GM12892 (cell line): ENCODE results near the gene RPTOR.

Experiments used
- DNase-seq: peaks from one replicate; pipeline ENCODE4 v3.0.0; 2011; ENCODE audit not compliant: insufficient read length
- FAIRE-seq: peaks from 2 replicates; lab custom pipeline; 2011; peaks lifted over from hg19 to GRCh38; lab: Jason Lieb, UNC
- POLR2A ChIP-seq: IDR thresholded peaks from 2 replicates; pipeline ENCODE4 v1.6.1; 2011; ENCODE audit warnings: low read depth, low read length, control low read depth
- POLR2AphosphoS5 ChIP-seq: IDR thresholded peaks from 2 replicates; pipeline ENCODE4 v1.6.1; 2011; ENCODE audit warnings: low read depth, low read length, control low read depth
- TAF1 ChIP-seq: IDR thresholded peaks from 2 replicates; pipeline ENCODE4 v1.6.1; 2011; ENCODE audit warnings: low read depth, mild to moderate bottlenecking, control low read depth, low read length, borderline replicate concordance

Gene RPTOR

GRCh38 chr17:80990921-80991644, 446.4 kb downstream of the RPTOR start:
- FAIRE-seq (no peak), DNase-seq (no peak)
- TF ChIP-seq POLR2A (no peak), POLR2AphosphoS5 (no peak), TAF1 (no peak)

- TF ChIP-seq POLR2AphosphoS5 (no peak), TAF1 (no peak; the same call in 1 of the 2 replicates), POLR2A (0 out of 2 replicates have a peak, but pooled peaks have one; percentile 41)
- peak; percentile 94 for FAIRE-seq
Observed at GRCh38 chr17:80991645-80992076, 447.0 kb downstream of the RPTOR start, which contains the start of gene CHMP6. Gene CHMP6, plus strand, starts transcription at chr17:80991841. Its CDS starts 78 bp downstream, at chr17:80991919.

GRCh38 chr17:80992077-80992947, 447.7 kb downstream of the RPTOR start:
- peak; percentile 61 for DNase-seq
- TF ChIP-seq TAF1, result no peak
- TF ChIP-seq POLR2AphosphoS5, result no peak
- no peak for TF ChIP-seq POLR2A
- peak; percentile 30 for FAIRE-seq

More at GRCh38 chr17:80991645-80992076, 447.0 kb downstream of the RPTOR start, which contains the start of gene CHMP6:
- DNase-seq, result peak; percentile 89

GRCh38 chr17:80992948-80993624, 448.4 kb downstream of the RPTOR start:
- TF ChIP-seq TAF1 (no peak), POLR2AphosphoS5 (no peak), POLR2A (no peak)
- FAIRE-seq, result no peak
- peak; percentile 32 for DNase-seq

GRCh38 chr17:80995131-80995530, 450.5 kb downstream of the RPTOR start:
- DNase-seq (no peak), FAIRE-seq (no peak)
- TF ChIP-seq POLR2AphosphoS5 (no peak), TAF1 (no peak), POLR2A (no peak)

GRCh38 chr17:80996422-80997305, 452.0 kb downstream of the RPTOR start:
- DNase-seq (no peak), FAIRE-seq (no peak)
- TF ChIP-seq POLR2AphosphoS5, result no peak
- TF ChIP-seq POLR2A, result no peak
- no peak for TF ChIP-seq TAF1

- no peak for TF ChIP-seq POLR2AphosphoS5
- no peak for TF ChIP-seq POLR2A
- TF ChIP-seq TAF1, result no peak
- DNase-seq (no peak), FAIRE-seq (no peak)
Observed at GRCh38 chr17:80997424-80998117, 452.9 kb downstream of the RPTOR start.

GRCh38 chr17:80998118-80998747, 453.6 kb downstream of the RPTOR start:
- DNase-seq, result no peak
- TF ChIP-seq POLR2A, result no peak
- TF ChIP-seq TAF1, result no peak
- no peak for FAIRE-seq

- DNase-seq (peak; percentile 24), FAIRE-seq (no peak)
- TF ChIP-seq POLR2AphosphoS5 (no peak), TAF1 (no peak), POLR2A (no peak)
Observed at GRCh38 chr17:80998748-80999535, 454.3 kb downstream of the RPTOR start.
